ENCODE measurements around the gene SDK1.

DNA sequence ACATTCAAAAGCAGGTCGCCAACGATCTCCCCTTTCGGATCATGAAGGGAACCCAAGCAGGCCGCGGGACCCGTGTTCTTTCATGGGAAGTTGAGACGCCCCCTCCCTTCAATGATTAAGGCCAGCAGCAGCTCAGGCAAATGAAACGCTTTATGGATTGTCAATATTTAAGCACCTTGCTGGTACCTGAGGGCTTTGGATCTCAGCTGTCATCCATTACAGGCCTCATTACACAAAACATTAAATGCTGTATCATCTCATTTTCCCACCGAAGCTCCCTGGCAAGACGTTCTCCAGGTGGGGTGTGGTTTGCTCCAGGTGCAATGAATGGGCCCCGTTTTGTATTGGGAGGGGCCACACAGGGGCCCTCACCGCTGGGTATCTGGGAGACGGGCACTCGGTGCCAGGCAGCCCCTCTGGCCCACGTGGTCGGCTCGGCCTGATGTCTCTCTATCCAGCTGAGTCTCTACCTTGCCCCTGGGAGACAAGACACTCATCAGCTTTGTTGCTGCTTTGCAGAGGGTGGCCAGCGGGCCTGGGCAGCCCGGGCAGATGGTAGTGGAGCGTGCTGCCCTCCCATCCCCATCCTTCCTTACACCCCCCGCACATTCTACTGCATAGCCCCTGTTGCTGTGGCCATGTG lies 925.0 kb downstream of the SDK1 start:
- TF ChIP-seq, protein P1, sequence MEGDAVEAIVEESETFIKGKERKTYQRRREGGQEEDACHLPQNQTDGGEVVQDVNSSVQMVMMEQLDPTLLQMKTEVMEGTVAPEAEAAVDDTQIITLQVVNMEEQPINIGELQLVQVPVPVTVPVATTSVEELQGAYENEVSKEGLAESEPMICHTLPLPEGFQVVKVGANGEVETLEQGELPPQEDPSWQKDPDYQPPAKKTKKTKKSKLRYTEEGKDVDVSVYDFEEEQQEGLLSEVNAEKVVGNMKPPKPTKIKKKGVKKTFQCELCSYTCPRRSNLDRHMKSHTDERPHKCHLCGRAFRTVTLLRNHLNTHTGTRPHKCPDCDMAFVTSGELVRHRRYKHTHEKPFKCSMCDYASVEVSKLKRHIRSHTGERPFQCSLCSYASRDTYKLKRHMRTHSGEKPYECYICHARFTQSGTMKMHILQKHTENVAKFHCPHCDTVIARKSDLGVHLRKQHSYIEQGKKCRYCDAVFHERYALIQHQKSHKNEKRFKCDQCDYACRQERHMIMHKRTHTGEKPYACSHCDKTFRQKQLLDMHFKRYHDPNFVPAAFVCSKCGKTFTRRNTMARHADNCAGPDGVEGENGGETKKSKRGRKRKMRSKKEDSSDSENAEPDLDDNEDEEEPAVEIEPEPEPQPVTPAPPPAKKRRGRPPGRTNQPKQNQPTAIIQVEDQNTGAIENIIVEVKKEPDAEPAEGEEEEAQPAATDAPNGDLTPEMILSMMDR (IDR thresholded peaks at IDR 0.05), result no peak
- TF ChIP-seq POLR2A (IDR thresholded peaks at IDR 0.05), result no peak
- no peak for TF ChIP-seq POLR2AphosphoS5 (IDR thresholded peaks at IDR 0.05; ENCODE audit: insufficient read depth in 1 of 2, low read depth in 1 of 2)

Data from vagina (tissue), 2 donors.